GM19468 (cell line): ENCODE measurements around the gene MED8.

Experiments
- ATAC-seq: cut with Tn5 transposase; IDR thresholded peaks from one replicate; pipeline ENCODE4 v1.9.1; 2021; ENCODE audit warnings: mild to moderate bottlenecking, moderate library complexity, moderate number of reproducible peaks; ENCODE audit not compliant: unreplicated experiment; ENCODE audit errors: extremely low read depth

MED8 gene

GRCh38 chr1:43389326-43390313 lies at the start of gene MED8, which contains the start of gene SZT2:
TSS of gene MED8 (minus strand) at chr1:43389800. CDS start at chr1:43389764, 36 bp downstream.
TSS of gene SZT2 (plus strand) at chr1:43389899. CDS start at chr1:43389969, 70 bp downstream.
- ATAC-seq: peak; percentile 77

- no peak for ATAC-seq
Measured at GRCh38 chr1:43438953-43439581, 49.5 kb upstream of the MED8 start.

- no peak for ATAC-seq
Measured at GRCh38 chr1:43438576-43438952, 49.0 kb upstream of the MED8 start.

- ATAC-seq: no peak
Measured at GRCh38 chr1:43438006-43438405, 48.4 kb upstream of the MED8 start.

- ATAC-seq: no peak
Measured at GRCh38 chr1:43437031-43437973, 47.7 kb upstream of the MED8 start.

GRCh38 chr1:43436371-43436770 lies 46.8 kb upstream of the MED8 start:
- ATAC-seq: no peak

GRCh38 chr1:43435146-43436145 lies 45.8 kb upstream of the MED8 start:
- ATAC-seq: no peak

- ATAC-seq: no peak
Measured at GRCh38 chr1:43434256-43434655, 44.7 kb upstream of the MED8 start.

- no peak for ATAC-seq
Measured at GRCh38 chr1:43432907-43433306, 43.3 kb upstream of the MED8 start.

GRCh38 chr1:43432171-43432860 lies 42.7 kb upstream of the MED8 start:
- no peak for ATAC-seq

- ATAC-seq: no peak
Measured at GRCh38 chr1:43431676-43432075, 42.1 kb upstream of the MED8 start.

- no peak for ATAC-seq
Measured at GRCh38 chr1:43430831-43431230, 41.2 kb upstream of the MED8 start.

GRCh38 chr1:43427941-43428340 lies 38.3 kb upstream of the MED8 start:
- ATAC-seq: no peak

GRCh38 chr1:43427524-43427923 lies 37.9 kb upstream of the MED8 start:
- ATAC-seq: no peak

- ATAC-seq: no peak
Measured at GRCh38 chr1:43426221-43426620, 36.6 kb upstream of the MED8 start.

GRCh38 chr1:43425045-43425444 lies 35.4 kb upstream of the MED8 start:
- no peak for ATAC-seq

- ATAC-seq: no peak
Measured at GRCh38 chr1:43423672-43424550, 34.3 kb upstream of the MED8 start.
